ENCODE results near the gene SLC16A12.

DNA sequence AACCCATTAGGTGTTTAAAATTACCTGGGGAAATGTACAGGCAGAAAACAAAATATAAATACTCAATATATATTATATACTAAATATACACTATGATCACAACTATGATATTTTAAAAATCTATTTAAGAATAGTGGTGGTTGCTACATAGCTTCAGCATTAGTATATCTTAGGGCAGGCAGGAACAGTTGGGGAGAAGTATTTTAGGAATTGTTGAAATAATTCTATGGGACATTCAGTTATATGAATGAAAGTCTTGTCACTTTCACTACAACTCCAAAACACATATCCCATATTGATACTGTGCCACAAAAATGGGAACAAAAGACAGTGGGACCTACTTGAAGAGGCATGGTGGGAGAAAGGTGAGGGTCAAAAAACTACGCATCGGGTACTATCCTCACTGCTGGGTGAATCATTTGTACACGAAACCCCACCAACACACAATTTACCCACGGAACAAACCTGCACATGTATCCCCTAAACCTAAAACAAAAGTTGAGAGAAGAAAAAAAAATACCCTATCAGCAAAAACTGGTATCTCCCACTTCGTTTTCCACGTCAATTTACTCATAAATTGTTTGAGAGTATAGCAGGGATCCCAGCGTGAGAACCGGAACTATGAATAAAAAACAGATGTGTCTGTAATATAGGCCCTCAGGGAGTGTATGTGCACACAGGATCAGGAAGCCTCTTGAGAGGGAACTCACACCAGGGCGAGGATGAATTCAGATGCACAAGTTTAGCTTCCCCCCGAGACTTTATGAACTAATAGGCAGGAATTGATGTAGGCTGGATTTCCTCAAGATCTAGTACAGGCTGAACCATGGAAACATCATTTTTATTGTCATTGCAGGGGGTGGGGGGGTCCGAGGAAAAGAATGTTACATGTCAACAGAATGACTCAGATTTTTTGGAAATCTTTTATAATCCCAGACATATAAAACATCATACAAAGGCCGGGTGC, 16.2 kb downstream of the SLC16A12 start:
- TF ChIP-seq, protein P1, sequence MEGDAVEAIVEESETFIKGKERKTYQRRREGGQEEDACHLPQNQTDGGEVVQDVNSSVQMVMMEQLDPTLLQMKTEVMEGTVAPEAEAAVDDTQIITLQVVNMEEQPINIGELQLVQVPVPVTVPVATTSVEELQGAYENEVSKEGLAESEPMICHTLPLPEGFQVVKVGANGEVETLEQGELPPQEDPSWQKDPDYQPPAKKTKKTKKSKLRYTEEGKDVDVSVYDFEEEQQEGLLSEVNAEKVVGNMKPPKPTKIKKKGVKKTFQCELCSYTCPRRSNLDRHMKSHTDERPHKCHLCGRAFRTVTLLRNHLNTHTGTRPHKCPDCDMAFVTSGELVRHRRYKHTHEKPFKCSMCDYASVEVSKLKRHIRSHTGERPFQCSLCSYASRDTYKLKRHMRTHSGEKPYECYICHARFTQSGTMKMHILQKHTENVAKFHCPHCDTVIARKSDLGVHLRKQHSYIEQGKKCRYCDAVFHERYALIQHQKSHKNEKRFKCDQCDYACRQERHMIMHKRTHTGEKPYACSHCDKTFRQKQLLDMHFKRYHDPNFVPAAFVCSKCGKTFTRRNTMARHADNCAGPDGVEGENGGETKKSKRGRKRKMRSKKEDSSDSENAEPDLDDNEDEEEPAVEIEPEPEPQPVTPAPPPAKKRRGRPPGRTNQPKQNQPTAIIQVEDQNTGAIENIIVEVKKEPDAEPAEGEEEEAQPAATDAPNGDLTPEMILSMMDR (IDR thresholded peaks at IDR 0.05; ENCODE audit: poor library complexity), result no peak
- no peak for TF ChIP-seq EZH2 (IDR thresholded peaks at IDR 0.05; ENCODE audit: borderline replicate concordance)
- TF ChIP-seq EZH2phosphoT487 (IDR thresholded peaks at IDR 0.05; ENCODE audit: low read depth, severe bottlenecking, unreplicated experiment), result no peak

All from hepatocyte (in vitro differentiated cells).